Upper lobe of left lung (tissue), 6 donors: ENCODE results near the gene DNAJB5. TPM values are rescaled to one million over a fixed set of nuclear protein-coding genes. Genes with fewer than 3 reads are reported as not detected.
"Not testable (repeated sequence)": the region's sequence is repeated elsewhere in the genome, so short reads cannot be mapped to it uniquely, and the experiment has no call there.

Experiments used
- ATAC-seq, 2 donors: fragments of 200-7000 bp; cut with Tn5 transposase; one replicate each; pipeline ENCODE4 v1.9.1; 2022; ENCODE audit warnings: mild to moderate bottlenecking in 2 of 2, moderate library complexity in 2 of 2; ENCODE audit not compliant: low FRiP score in 2 of 2
- DNase-seq, 2 donors: peaks; one replicate each; pipeline ENCODE4 v3.0.0-alpha.2; 2019 to 2020
- H3K27ac ChIP-seq, 4 donors: fragments of 200-600 bp; sonication (generic); one replicate each; pipeline ENCODE4 v1.5.1; 2016 to 2019
- H3K27me3 ChIP-seq, 4 donors: fragments of 200-600 bp; sonication (generic); one replicate each; pipeline ENCODE4 v1.5.1; 2017 to 2019
- H3K36me3 ChIP-seq, 4 donors: fragments of 200-600 bp; sonication (generic); one replicate each; pipeline ENCODE4 v1.5.1; 2016 to 2019
- H3K4me1 ChIP-seq, 4 donors: fragments of 200-600 bp; sonication (generic); one replicate each; pipeline ENCODE4 v1.5.1; 2018 to 2019
- H3K4me3 ChIP-seq, 4 donors: fragments of 200-600 bp; sonication (generic); one replicate each; pipeline ENCODE4 v1.5.1; 2017 to 2019; ENCODE audit warnings: mild to moderate bottlenecking in 2 of 4, moderate library complexity in 1 of 4
- H3K9me3 ChIP-seq, 4 donors: fragments of 200-600 bp; sonication (generic); one replicate each; pipeline ENCODE4 v1.5.1; 2018 to 2019
- EP300 ChIP-seq, 4 donors: sonication (generic); formaldehyde crosslinking; IDR thresholded peaks; one replicate each; pipeline ENCODE4 v1.5.1; 2017; ENCODE audit warnings: antibody characterized with exemption in 4 of 4, control low read depth in 2 of 4
- POLR2A ChIP-seq, 4 donors: fragments of 450-650 bp; IDR thresholded peaks; one replicate each; pipeline ENCODE4 v1.5.1; 2016 to 2017; ENCODE audit warnings: antibody characterized with exemption in 4 of 4, mild to moderate bottlenecking in 2 of 4
- POLR2AphosphoS5 ChIP-seq, 2 donors: sonication (generic); formaldehyde crosslinking; IDR thresholded peaks; one replicate each; pipeline ENCODE4 v1.5.1; 2017; ENCODE audit warnings: antibody characterized with exemption in 2 of 2
- WGBS, 2 donors: methylation state at CpG; one replicate each; pipeline ENCODE4 v1.1.5; 2017 to 2018; 5-methylcytosine and 5-hydroxymethylcytosine counted together
- total RNA-seq, 6 donors: library from RNA; depleted of rRNA in 4 of 6; stranded (reverse); fragments of >200 nt in 4 of 6; gene quantifications; one replicate each; pipeline versions ENCODE4 v1.1.0 to v1.2.1, GENCODE V29; 2016 to 2021
- TF ChIP-seq, protein P1 (sequence below), 6 experiments: fragments of 450-650 bp in 4 of 6; fragments of 200-600 bp in 2 of 6; sonication (generic) in 2 of 6; IDR thresholded peaks; one replicate each; pipeline ENCODE4 v1.5.1; 2016 to 2019; ENCODE audit warnings: antibody characterized with exemption in 6 of 6
- donor health status: DM: no; HTN: no; CAD: no; lungs with moderate emphysema.
- donor health status: DM: no; HTN: yes; CAD: no; lungs with severe emphysema.

DNAJB5 gene
- total RNA-seq = 1 to 10 TPM; 4.6 to 7.9 (median 6.0) TPM

DNA sequence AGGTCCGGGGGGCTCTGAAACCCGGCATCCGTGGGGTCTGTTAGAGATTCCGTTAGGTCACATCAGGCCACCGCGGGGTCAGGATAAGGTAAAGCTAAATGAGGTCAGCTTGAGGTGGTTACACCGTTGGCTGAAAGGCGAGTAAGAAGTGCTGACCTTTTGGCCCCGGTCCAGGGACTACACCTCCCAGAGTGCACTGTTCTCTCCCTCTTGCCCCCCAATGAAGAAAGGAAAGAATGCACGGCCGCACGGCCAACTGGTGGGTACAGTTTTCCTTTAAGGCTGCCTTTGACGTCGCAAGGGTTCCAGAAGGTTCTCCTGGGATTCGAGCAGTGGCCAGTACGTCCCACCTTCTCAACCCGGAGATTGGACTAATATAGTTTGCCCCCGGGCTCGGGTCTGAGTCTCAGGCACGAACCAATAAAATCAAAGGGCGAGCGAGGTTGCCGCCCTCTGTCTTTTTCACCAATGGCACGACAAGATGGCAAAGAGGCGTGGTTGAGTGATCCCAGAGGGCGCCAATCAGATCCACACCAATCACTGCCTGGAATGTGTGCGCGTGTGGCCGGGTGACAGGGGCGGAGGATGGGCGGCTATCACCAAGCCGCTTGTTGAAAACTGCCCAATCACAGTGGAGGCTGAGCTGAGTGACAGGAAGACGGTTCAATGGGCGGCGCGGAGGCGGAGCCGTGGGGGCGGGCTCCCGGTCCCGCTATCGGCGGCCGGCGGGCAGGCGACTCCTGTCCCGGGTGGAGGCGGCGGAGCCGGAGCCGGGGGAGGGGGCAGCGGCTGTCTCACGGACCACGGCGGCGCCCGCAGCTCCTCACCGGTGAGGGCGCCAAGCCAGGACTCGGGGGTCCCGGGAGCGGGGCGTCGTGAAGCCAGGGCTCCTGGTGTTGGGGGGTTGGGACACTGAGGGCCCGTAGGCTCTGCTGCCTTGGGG lies at the start of gene DNAJB5:
DNAJB5 (plus strand) TSS at position 743 of the 943 bp plus-strand sequence. CDS start 886 bp downstream, outside the sequence.
- whole genome bisulfite sequencing, 2 donors = 0% methylated on average over 43 to 56 of the region's 65 CpGs
- no peaks in the 10 kb centered on the region for H3K36me3 ChIP-seq
- TF ChIP-seq, protein P1, sequence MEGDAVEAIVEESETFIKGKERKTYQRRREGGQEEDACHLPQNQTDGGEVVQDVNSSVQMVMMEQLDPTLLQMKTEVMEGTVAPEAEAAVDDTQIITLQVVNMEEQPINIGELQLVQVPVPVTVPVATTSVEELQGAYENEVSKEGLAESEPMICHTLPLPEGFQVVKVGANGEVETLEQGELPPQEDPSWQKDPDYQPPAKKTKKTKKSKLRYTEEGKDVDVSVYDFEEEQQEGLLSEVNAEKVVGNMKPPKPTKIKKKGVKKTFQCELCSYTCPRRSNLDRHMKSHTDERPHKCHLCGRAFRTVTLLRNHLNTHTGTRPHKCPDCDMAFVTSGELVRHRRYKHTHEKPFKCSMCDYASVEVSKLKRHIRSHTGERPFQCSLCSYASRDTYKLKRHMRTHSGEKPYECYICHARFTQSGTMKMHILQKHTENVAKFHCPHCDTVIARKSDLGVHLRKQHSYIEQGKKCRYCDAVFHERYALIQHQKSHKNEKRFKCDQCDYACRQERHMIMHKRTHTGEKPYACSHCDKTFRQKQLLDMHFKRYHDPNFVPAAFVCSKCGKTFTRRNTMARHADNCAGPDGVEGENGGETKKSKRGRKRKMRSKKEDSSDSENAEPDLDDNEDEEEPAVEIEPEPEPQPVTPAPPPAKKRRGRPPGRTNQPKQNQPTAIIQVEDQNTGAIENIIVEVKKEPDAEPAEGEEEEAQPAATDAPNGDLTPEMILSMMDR (IDR thresholded peaks at IDR 0.05) = peak in 1 of 6 experiments; percentile 22
- no peak for TF ChIP-seq EP300 (IDR thresholded peaks at IDR 0.05)
- TF ChIP-seq POLR2A (IDR thresholded peaks at IDR 0.05) = peak in 3 of 4 donors; percentile 75 to 93 (median 79)
- TF ChIP-seq POLR2AphosphoS5 (IDR thresholded peaks at IDR 0.05) = peak; percentile 26 to 49
- DNase-seq (peak; percentile 99), ATAC-seq (peak; percentile 93 to 97)
- H3K27me3 ChIP-seq = no peaks in the 10 kb centered on the region
- H3K4me3 ChIP-seq = peak within 1 kb of the TSS; percentile 74 to 96 (median 82)
- peak within 1 kb of the TSS; percentile 89 to 91 (median 90) for H3K27ac ChIP-seq
- peaks cover 30 to 47% (median 39%) of the 10 kb centered on the region in 4 donors for H3K4me1 ChIP-seq
- no peaks in the 10 kb centered on the region for H3K9me3 ChIP-seq

DNA sequence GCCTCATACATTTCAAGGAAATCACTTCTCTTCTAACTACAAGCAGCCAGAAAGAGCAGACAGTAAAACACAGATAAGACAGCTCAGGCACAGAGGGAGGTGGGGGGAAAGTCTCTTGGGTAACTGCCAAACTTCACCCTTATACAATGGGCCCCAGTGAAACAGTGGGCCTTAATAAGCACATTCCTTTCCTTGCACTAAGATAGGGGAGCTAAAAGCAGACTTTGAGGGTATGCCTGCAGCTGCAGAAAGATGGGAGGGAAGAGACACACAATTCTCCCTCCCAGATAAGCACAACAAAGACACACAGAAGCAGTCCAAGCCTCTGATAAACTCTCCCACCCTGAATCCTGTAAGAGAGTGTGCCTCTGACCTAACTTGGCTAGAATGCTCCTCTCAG lies 49.6 kb upstream of the DNAJB5 start:
- not testable (repeated sequence) for H3K4me1 ChIP-seq, H3K27me3 ChIP-seq, H3K4me3 ChIP-seq, H3K27ac ChIP-seq, H3K36me3 ChIP-seq, DNase-seq, H3K9me3 ChIP-seq, ATAC-seq

DNA sequence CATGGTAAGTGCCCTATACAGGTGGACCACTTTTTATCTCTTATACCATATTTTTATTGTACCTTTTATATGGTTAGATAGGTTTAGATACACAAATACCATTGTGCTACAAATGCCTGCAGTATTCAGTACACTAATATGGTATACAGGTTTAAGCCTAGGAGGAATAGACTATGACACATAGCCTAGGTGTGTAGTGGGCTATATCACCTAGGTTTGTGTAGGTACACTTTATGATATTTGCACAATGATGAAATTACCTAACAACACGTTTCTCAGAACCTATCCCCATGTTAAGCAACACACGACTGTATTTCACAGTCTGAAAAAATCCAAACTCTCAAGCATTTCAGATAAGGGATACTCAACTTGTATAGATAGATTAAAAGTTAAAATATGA lies 41.1 kb upstream of the DNAJB5 start:
- no peak for TF ChIP-seq EP300 (IDR thresholded peaks at IDR 0.05)
- no peak for TF ChIP-seq POLR2A (IDR thresholded peaks at IDR 0.05)
- TF ChIP-seq, protein P1 (IDR thresholded peaks at IDR 0.05) = no peak
- TF ChIP-seq POLR2AphosphoS5 (IDR thresholded peaks at IDR 0.05) = no peak
- Histone ChIP-seq H3K9me3 (no peaks in the 10 kb centered on the region), H3K27me3 (no peaks in the 10 kb centered on the region), H3K27ac (no peak overlapping the region), H3K36me3 (no peaks in the 10 kb centered on the region), H3K4me3 (no peak overlapping the region), H3K4me1 (no peaks in the 10 kb centered on the region)
- 61 to 70% methylated on average over 2 of the region's 2 CpGs for WGBS, 2 donors
- ATAC-seq (no peak), DNase-seq (no peak)

DNA sequence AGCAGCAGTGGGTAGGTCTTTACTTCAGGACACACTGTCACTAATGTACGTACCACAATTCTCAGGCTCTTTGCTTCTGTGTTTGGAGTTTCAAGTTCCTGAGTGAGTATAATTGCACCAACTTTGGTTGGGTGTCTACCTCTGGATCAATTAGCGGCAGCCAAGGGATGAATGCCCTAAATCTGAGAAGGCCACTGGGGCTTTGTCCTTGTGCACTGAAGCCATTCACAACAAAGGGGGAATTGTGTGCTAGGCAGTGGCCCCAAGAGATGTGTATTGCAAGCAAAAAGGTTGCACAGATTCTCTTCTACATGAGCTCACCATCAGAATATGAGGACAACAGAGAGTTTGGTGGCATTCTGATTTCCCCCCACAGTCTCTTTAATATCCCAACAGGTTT lies 35.3 kb upstream of the DNAJB5 start:
- H3K4me3 ChIP-seq = no peak overlapping the region
- no peaks in the 10 kb centered on the region for H3K9me3 ChIP-seq
- H3K27ac ChIP-seq = no peak overlapping the region
- TF ChIP-seq POLR2A (IDR thresholded peaks at IDR 0.05) = no peak
- TF ChIP-seq, protein P1 (IDR thresholded peaks at IDR 0.05) = no peak
- no peak for TF ChIP-seq EP300 (IDR thresholded peaks at IDR 0.05)
- no peak for DNase-seq
- H3K27me3 ChIP-seq = peaks cover 0 to 20% (median 9%) of the 10 kb centered on the region in 4 donors
- no peak for ATAC-seq
- H3K4me1 ChIP-seq = peaks cover 8 to 15% (median 9%) of the 10 kb centered on the region in 4 donors
- 93 to 100% methylated on average over 1 to 2 of the region's 2 CpGs for WGBS, 2 donors
- no peaks in the 10 kb centered on the region for H3K36me3 ChIP-seq

DNA sequence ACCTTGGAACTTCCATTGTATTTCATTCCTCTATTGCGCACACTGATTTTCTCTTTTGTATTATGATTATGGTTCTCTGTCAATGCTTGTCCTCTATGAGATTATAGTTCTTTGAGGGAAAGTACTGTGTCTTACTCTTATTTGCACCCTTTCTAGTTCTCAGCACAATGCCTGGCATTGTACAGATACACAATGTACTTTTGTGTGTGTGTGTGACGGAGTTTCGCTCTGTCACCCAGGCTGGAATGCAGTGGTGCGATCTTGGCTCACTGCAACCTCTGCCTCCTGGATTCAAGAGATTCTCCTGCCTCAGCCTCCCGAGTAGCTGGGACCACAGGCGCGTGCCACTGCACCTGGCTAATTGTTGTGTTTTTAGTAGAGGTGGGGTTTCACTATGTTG lies 33.5 kb upstream of the DNAJB5 start:
- Histone ChIP-seq H3K27me3 (peaks cover 0 to 25% (median 9%) of the 10 kb centered on the region in 4 donors), H3K4me1 (peaks cover 8 to 15% (median 9%) of the 10 kb centered on the region in 4 donors)
- ATAC-seq, H3K9me3 ChIP-seq, DNase-seq, H3K27ac ChIP-seq, H3K36me3 ChIP-seq, H3K4me3 ChIP-seq: not testable (repeated sequence)
- WGBS, 2 donors = 92% methylated on average over 4 to 7 of the region's 7 CpGs
